Middle frontal gyrus (tissue), 1 donor: ENCODE results near the gene STMN3.
"Not testable (repeated sequence)": the region's sequence is repeated elsewhere in the genome, so short reads cannot be mapped to it uniquely, and the experiment has no call there.

Source experiments
- DNase-seq: peaks from one replicate; pipeline ENCODE4 v3.0.0-alpha.2; 2015; ENCODE audit warnings: low spot score; ENCODE audit errors: extremely low spot score

Gene STMN3

DNA sequence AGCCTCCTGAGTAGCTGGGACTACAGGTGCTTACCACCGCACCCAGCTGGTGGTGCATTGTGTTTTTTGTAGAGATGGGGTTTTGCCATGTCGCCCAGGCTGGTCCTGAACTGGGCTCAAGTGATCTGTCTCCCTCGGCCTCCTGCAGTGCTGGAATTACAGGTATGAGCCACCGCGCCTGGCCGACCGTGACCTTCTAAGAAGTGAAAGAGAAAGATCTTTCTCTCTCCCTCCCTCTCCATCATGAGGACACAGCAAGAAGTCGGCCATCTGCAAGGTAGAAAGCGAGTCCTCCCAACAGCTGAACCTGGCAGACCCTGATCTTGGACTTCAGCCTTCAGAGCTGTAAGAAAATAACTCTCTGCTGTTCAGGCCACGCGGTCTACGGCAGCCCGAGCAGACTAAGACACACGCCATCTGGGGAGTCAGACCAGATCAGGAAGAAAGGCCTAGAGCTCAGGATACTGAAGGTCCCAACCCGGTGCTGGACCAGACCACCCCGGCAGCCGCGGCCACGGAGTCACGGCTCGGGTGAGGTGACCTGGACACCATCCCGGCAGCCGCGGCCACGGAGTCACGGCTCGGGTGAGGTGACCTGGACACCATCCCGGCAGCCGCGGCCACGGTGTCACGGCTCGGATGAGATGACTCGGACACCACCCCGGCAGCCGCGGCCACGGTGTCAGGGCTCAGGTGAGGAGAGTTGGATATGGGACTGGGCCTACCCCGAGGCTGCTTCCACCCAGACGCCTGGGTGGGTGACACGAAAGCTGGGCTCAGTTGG is 35.9 kb downstream of the STMN3 start:
- no peak for DNase-seq

DNA sequence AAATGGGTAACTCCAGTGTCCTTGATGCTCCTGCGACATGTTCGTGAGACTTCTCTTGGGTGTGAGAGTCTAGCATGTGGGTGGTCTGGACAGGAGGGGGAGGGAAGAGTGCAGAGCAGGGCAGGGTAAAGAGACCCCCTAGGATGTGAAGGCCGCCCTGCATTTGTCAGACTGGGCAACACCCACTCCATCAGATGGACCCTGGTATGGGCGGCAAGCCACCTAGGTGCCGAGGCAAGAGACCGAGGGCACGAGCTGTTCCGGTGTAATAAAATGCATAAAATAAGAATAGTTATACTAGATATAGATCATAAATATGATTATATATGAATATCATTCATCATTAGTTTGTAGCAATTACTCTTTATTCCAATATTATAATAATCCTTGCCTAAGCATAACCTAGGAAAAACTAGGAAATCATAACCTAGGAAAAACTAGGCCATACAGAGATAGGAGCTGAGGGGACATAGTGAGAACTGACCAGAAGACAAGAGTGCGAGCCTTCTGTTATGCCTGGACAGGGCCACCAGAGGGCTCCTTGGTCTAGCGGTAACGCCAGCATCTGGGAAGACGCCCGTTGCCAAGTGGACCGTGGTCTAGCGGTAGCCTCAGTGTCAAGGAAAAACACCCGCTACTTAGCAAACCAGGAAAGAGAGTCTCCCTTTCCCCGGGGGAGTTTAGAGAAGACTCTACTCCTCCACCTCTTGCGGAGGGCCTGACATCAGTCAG is 39.2 kb downstream of the STMN3 start:
- DNase-seq, result not testable (repeated sequence)

DNA sequence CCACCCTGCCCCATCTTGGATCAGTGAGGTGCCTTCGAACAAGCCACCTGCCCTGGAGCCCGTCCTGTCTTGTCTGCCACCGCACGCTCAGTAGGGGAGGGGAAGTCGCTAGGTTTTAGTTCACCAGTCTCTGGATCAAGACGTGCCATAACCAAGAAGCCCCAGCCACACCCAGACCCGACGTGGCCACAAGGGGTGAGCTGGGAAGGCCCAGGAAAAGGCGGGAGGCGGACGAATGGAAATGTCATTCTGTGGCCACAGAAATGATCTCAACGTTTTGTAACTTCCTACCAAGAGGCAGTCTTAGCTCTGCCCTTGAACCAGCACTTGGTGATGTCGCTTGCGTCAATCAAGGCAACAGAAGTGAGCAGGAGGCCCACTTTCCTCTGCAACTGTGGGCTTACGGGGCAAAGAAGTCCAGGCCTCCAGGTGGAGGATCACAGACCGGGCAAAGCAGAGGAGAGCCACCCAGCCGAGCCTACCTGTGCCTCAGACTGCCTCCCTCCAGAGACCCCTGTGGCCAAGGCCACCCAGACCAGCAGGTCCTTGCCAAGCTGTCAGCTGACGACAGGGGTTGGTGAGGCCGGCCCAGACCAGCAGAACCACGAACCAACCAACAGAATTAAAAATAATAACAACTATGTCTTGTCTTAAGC is 40.8 kb downstream of the STMN3 start:
- DNase-seq, result no peak

DNA sequence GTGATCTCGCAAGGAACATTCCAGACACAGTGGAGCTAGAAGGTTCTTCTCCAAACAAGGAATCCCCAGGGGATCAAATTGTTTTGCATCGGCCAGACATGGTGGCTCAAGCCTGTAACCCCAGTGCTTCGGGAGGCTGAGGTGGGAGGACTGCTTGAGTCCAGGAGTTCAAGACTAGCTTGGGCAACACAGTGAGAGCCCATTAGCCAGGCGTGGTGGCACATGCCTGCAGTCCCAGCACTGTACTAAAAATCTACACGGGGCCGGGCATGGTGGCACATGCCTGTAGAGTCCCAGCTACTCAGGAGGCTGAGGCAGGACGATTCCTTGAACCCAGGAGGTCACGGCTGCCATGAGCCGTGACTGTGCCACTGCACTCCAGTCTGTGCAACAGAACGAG is 41.6 kb downstream of the STMN3 start:
- no peak for DNase-seq

DNA sequence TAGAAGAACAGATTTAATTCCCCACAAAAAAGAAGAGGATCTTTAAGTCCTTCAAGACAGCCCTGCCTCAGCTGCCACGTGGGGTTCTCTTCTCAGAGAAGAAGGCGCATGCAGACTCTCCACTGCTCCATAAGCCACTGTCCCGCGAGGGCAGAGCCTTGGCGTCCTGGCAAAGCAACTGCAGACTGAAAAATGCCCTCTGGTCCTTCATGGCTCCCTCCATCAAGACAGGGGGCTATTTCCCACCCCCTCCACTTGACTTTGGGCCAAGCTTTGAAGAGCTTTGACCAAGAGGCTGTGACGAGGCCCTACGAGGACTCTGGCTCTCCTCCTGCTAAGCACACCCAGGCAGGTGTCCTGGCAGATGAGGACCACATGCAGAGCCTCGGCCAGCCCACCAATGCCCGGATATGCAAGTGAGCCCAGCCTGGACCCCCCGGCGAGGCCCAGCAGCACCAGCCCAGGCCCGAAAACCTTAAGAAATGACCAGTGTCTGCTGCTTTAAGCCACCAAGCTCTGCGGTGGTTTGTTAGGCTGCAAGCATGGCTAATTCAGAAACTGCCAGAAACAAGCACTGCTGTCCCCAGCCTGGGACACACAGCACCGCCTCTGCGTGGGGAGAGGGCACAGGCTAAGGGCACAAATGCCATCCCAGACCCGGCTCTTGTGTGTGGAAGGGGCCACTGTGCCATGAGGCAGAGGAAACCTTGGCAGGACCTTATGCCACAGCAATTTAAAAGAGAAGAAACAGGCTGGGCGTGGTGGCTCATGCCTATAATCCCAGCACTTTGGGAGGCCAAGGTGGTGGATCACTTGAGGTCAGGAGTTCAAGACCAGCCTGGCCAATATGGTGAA is 42.4 kb downstream of the STMN3 start:
- DNase-seq, result no peak

DNA sequence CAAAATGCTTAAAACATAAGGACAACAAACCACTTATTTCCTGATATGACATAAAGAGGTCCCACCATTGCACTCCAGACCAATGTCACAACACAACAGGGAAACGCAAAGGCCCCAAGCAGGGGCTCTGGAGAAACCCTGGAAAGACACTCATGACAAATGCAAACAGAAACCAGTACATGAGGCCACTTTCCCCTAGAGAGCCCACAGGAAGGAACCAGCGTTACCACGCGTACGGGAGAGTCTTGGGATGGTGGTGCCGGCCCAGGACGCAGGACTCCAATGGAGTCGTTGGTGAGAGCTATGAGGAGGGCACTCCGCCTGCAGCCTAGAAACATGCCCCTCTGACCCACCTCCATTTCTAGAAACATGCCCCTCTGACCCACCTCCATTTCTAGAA is 46.5 kb downstream of the STMN3 start:
- DNase-seq, result no peak

DNA sequence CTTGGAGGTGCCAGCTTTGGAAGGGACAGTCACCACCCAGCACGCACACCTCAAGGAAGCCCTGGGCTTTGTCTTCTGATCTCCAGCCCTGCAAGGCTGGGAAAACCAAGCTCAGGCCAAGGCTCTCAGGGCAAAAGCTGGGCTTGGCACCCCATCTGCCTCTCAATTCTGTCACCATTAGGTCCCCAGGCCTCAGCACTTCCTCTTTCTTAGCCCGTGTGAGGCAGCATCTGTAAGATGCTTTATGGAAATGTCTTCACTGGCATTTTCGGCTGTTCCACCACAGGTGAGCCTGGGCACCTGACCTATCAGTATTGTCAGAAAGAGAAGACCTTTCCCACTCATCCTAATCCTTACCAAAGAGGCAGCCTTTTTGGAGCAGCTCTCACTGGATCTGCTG is 50.9 kb downstream of the STMN3 start:
- DNase-seq, result no peak

DNA sequence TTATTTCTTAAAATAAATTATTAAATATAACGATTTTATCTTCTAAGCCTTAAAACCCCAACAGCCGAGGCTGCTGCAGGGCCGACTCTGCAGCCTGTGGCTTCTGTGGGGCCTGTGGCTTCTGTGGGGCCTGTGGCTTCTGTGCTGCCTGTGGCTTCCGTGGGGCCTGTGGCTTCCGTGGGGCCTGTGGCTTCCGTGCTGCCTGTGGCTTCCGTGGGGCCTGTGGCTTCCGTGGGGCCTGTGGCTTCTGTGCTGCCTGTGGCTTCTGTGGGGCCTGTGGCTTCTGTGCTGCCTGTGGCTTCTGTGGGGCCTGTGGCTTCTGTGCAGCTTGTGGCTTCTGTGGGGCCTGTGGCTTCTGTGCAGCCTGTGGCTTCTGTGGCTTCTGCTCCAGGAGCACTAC is 51.5 kb downstream of the STMN3 start:
- DNase-seq, result not testable (repeated sequence)

DNA sequence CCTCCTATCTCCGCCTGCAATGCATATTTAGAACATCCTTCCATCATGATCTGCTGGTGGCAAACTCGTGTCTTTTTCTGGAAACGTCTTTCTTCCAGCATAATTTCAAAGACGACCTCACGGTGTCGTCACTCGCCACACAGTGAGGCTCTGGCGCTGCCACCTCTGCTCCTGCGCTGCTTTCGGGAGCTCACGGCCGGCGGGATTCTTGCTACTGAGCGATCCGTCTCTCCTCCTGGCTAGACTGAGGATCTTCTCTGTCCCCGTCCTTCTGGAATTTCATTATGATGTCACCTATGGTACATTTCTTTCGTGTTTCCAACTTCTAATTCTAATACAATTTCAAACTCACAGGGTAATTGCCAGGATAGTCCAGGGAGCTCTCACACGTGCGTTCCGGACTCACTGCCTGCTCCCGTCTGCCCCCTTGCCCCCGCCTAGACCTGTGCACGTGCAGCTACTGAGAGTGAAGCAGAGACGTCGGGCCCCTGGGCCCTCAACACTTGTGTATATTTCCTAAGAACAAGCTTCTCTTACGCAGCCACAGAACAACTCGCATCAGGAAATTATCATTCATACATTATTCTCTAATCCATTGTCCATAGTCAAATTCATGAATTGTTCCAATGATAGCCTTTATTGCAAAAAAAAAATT is 53.7 kb downstream of the STMN3 start:
- DNase-seq, result no peak

DNA sequence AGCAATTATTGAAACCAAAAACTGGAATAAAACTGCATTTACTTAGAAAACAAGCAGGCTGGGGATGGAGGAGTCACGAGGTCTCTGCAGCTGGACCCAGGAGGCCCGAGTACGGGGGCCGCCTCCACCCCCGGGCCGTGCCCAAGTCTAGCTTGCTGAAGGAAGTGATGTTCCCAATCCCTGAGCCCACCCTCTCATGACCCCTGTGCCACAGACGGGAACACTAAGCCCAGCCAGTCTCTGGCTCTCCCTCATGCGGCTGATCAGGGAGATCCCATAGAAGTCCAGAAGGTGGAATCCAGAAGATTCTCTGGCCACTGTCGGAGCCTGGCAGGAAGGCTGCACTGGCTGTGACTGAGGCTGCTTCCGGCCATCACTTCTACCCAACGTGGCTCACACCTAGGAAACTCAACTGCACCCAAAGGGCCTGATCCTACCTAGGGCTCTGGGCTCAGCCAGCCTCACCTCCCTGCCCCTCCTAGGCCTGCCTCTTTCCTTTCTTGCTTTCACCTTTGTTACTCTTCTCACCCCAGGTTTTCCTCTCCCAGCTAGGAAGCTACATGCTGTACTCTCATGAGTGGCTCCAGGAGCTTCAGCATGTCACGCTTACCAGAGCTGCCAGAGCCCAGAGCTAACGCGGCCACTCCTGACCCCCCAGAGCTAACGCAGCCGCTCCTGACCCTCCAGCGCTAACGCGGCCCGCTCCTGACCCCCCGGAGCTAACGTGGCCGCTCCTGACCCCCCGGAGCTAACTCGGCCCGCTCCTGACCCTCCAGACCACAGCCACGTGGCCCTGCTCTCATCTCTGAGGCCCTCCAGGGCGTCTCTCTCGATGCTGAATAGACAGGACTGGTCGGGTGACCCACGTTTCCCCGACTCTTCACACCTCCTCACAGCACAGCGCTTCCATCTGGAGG is 54.5 kb downstream of the STMN3 start:
- no peak for DNase-seq

DNA sequence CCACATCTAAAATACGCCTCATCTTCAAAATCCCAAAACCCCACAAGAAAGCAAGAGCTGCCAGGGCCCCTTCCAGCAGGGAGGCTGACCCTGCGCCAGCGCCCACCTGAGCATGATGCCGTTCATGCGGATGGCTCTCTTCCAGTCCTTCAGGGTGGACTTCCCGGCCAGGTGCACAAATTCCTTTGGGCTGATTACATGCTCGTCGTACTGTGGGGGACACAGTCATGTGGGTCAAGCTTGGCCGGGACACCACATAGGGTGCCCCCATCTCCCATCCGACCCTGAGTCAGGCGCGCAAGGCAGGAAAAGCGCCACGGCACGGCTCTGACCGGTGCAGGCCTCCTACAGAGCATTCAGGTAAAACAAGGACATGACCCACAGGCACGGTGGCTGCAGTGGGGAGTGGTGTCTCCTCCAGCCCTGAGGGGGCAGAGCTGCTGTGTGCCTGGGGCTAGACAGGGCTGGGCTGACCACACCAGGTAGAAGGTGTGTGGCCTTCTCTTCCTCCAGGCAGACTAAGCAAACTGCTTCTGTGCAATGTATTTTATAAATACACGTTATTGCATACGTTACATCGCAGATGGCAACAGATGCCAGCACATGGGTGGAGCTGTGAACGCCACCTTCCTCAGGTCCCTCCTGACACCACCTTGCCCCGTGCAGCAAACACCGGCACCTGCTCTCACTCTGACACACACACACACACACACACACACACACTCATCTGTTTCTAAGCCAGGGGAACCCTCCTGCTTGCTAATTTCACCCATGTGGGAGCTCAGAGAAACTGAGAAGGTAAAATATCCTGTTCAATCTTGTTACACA is 55.4 kb downstream of the STMN3 start:
- DNase-seq, result no peak

DNA sequence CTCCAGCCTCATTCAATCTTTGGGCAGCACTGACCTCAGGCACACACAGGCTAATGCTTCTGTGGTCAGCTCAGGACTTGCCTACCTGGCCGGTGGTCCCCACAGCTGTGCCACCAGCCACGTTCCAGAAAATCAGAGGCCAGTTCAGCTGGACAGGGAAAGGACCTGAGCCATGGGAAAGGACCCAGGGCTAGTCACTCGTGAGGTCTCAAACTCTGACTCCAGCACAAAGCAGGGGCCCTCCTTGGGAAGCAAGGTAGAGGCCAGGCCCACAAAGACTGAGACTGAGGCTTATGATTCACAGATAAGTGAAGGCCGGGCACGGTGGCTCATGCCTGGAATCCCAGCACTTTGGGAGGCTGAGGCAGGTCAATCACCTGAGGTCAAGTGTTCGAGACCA is 56.8 kb downstream of the STMN3 start:
- no peak for DNase-seq

DNA sequence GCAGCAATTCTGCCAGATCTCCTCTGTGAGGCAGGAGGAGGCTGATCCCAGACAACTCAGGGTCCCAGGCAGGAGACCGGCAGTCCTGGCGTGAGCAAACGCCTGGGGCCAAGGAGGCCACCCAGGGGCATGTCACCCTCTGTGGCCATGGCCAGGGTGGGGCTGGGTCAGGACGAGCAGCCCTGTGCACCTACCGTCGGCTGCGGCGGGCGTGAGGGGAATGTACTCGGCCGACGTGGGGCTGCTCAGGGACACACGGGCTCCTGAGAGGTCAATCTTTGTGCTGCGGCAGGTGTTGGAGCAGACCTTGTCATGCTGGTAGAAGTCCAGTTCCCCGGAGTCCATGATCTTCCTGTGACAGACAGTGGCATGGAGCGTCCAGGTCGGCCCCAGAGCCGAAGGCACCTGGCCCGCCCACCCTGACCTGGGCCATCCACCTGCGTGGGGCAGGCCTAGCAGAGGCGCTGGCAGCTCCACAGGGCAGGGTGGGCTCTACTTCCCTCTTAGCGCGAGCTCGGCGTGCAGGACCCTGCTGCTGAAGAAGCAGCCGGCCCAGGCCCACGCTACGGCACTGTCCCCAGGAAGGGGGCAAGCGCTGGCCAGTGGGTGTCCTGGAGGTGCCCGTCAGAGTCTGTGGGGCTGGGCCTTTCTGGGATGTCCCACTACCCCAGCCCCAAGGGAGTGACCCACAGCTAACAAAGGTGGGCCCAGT is 57.7 kb downstream of the STMN3 start:
- no peak for DNase-seq

DNA sequence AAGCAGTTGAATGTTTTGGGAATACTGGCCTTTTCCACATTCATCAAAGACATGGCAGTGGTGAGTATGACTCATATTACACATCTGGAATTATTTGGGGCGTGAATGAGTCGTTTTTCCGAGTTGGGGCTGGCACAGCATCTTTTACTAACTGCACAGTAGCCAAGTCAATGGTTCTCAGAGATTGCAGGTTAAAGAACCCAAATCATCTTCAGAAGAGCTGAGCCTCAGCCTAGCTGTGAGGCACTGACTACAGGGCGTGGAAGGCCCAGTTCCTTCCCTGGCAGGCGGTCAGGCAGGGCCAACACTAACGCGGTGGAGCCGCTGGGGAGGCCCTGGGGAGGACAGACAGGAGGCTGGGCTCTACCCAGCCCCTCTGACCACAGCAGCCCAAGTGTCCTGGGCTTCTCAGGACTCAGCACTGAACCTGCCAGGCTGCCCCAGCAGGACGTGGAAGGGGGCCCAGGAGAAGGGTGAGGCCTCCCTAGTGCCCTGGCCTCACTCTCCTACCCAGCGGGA is 59.1 kb downstream of the STMN3 start:
- no peak for DNase-seq

DNA sequence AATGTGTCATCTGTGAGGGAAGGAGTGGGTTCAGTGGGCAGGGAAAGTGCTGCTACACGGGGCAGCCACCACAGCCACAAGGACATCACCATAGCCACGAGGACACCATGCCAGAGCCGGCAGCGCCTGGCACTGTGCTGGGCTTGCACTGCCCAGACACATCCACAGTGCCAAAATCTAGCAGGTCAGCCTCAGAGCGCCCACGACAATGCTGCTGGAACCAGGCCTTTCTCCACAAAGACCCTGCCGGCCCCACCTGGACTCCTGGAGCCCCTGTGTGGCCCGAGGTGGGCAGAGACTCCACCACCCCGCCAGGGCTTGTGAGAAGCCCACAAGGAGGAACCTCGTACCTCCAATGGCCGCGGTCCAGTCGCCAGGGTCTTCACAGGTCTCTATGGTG is 60.6 kb downstream of the STMN3 start:
- DNase-seq, result no peak

DNA sequence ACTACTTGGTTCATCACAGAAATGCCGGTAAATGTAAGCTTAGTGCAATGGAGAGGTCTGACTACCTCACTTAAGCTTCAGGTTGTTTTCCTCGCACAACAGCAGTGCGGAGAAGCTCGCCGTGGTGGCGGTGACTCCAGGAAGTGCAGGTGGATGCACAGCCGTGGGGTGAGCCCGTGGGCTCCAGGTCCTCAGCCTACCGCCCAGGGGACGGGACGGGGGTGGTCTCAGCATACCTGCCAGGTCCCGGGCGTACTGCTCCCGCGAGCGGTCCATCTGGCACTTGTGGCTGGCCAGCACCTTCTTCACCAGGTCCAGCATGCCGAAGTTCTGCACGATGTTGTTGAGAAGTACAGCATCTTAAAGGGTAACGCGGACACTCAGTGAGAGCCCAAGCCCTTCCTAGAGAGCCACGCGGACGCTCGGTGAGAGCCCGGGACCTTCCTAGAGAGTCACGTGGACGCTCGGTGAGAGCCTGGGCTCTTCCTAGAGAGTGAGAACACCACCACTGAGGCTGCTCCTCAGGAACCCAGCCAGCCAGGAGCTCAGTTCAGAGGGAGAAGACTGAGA is 61.4 kb downstream of the STMN3 start:
- DNase-seq, result no peak

DNA sequence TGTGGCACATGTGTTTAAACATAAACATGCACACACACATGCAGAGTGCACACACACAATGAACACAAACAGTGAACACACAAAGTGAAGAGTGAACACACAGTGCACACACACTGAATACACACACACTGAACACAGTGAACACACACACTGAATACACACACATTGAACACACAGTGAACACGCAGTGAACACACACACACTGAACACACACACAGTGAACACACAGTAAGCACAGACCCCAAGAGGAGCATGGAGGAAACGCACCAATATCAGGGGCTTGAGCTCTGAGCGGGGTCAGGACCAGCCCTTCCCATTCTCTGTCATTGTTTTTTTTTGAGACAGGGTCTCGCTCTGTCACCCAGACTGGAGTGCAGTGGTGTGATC is 62.1 kb downstream of the STMN3 start:
- DNase-seq, result no peak
